Stimulated activated CD8-positive, alpha-beta memory T cell treated with anti-CD3 and anti-CD28 coated beads, Interleukin-12 subunit alpha, Interleukin-12 subunit beta, amount 100 ng/mL, for 4 hours (primary cell): ENCODE results near the gene DCDC1.
"Not testable (repeated sequence)": the region's sequence is repeated elsewhere in the genome, so short reads cannot be mapped to it uniquely, and the experiment has no call there.

ENCODE experiments used
- DNase-seq: peaks from one replicate; pipeline ENCODE4 v3.0.0-alpha.2; 2020; ENCODE audit warnings: low read depth

DCDC1 gene

GRCh38 chr11:30990625-30991296 is 378.8 kb downstream of the DCDC1 start:
- no peak for DNase-seq

GRCh38 chr11:30987819-30988218 is 381.7 kb downstream of the DCDC1 start:
- DNase-seq = no peak

GRCh38 chr11:30985536-30985935 is 384.0 kb downstream of the DCDC1 start:
- no peak for DNase-seq

- no peak for DNase-seq
Measured at GRCh38 chr11:30984827-30985226, 384.7 kb downstream of the DCDC1 start.

- DNase-seq = no peak
Measured at GRCh38 chr11:30984442-30984816, 385.1 kb downstream of the DCDC1 start.

- DNase-seq = no peak
Measured at GRCh38 chr11:30983776-30984441, 385.6 kb downstream of the DCDC1 start.

- DNase-seq = no peak
Measured at GRCh38 chr11:30983143-30983542, 386.4 kb downstream of the DCDC1 start.

- no peak for DNase-seq
Measured at GRCh38 chr11:30967579-30967978, 402.0 kb downstream of the DCDC1 start.

- DNase-seq = no peak
Measured at GRCh38 chr11:30960387-30960992, 409.0 kb downstream of the DCDC1 start.

- no peak for DNase-seq
Measured at GRCh38 chr11:30956751-30957150, 412.8 kb downstream of the DCDC1 start.

GRCh38 chr11:30949838-30950237 is 419.7 kb downstream of the DCDC1 start:
- DNase-seq = no peak

GRCh38 chr11:30947715-30948114 is 421.8 kb downstream of the DCDC1 start:
- not testable (repeated sequence) for DNase-seq

GRCh38 chr11:30938810-30939209 is 430.7 kb downstream of the DCDC1 start:
- no peak for DNase-seq

GRCh38 chr11:30938171-30938570 is 431.4 kb downstream of the DCDC1 start:
- no peak for DNase-seq

- no peak for DNase-seq
Measured at GRCh38 chr11:30936491-30936890, 433.0 kb downstream of the DCDC1 start.

GRCh38 chr11:30935861-30936260 is 433.7 kb downstream of the DCDC1 start:
- DNase-seq = no peak

GRCh38 chr11:30926130-30926529 is 443.4 kb downstream of the DCDC1 start:
- DNase-seq = no peak

- no peak for DNase-seq
Measured at GRCh38 chr11:30921811-30922210, 447.7 kb downstream of the DCDC1 start.

- no peak for DNase-seq
Measured at GRCh38 chr11:30919389-30920152, 450.0 kb downstream of the DCDC1 start.

- DNase-seq = no peak
Measured at GRCh38 chr11:30917859-30918478, 451.6 kb downstream of the DCDC1 start.

GRCh38 chr11:30917266-30917665 is 452.3 kb downstream of the DCDC1 start:
- no peak for DNase-seq

- no peak for DNase-seq
Measured at GRCh38 chr11:30916764-30917163, 452.8 kb downstream of the DCDC1 start.
